ENCODE measurements around the gene BTNL8. TPM values are rescaled to one million over a fixed set of nuclear protein-coding genes. Genes with fewer than 3 reads are reported as not detected.

Gene BTNL8, protein sequence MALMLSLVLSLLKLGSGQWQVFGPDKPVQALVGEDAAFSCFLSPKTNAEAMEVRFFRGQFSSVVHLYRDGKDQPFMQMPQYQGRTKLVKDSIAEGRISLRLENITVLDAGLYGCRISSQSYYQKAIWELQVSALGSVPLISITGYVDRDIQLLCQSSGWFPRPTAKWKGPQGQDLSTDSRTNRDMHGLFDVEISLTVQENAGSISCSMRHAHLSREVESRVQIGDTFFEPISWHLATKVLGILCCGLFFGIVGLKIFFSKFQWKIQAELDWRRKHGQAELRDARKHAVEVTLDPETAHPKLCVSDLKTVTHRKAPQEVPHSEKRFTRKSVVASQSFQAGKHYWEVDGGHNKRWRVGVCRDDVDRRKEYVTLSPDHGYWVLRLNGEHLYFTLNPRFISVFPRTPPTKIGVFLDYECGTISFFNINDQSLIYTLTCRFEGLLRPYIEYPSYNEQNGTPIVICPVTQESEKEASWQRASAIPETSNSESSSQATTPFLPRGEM
- total RNA-seq: 1 to 10 TPM in 1 of 4 donors, not detected in 3; 2.9 TPM

DNA sequence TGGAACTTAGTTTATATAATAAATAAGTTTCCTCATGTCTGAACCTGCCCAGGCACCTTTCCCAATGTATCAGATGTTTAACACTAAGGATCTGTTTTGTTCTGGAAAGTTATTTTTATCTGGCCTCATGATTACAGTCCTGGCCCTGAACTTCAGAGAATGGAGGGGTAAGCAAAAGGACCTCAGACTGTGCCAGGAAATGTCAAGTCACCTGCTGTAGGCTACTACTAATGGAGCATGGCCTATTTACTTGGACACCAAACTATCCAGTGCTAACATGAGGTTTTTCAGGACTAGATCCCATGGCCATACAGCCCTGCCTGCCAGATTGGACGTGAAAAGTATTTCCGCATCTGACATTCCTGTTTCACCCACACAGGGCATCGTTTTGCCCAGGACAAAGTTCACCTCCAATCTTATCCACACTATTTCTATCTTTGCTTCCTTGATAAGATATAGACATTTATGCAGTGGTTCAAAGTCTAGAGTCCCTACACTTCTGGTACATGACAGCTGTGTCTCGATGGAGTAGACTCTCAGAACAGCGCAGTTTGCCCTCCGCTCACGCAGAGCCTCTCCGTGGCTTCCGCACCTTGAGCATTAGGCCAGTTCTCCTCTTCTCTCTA lies at the start of gene BTNL8:
Gene BTNL8 (plus strand): TSS at position 539 of the 626 bp plus-strand sequence. CDS start 152 bp downstream, outside the sequence.
- DNase-seq: no peak

GRCh38 chr5:180849827-180850226 lies 49.1 kb upstream of the BTNL8 start:
- Histone ChIP-seq H3K27ac (no peak overlapping the region), H3K4me3 (no peak overlapping the region), H3K27me3 (no peaks in the 10 kb centered on the region), H3K36me3 (no peaks in the 10 kb centered on the region), H3K4me1 (no peaks in the 10 kb centered on the region), H3K9me3 (peaks cover 0 to 10% of the 10 kb centered on the region in 2 donors)
- intact Hi-C loops (cut with DNase I; ENCODE audit: low total_unique reads): no loop called here
- no peak for DNase-seq
- no peak for TF ChIP-seq POLR2A (IDR thresholded peaks at IDR 0.05)
- TF ChIP-seq, protein P1, sequence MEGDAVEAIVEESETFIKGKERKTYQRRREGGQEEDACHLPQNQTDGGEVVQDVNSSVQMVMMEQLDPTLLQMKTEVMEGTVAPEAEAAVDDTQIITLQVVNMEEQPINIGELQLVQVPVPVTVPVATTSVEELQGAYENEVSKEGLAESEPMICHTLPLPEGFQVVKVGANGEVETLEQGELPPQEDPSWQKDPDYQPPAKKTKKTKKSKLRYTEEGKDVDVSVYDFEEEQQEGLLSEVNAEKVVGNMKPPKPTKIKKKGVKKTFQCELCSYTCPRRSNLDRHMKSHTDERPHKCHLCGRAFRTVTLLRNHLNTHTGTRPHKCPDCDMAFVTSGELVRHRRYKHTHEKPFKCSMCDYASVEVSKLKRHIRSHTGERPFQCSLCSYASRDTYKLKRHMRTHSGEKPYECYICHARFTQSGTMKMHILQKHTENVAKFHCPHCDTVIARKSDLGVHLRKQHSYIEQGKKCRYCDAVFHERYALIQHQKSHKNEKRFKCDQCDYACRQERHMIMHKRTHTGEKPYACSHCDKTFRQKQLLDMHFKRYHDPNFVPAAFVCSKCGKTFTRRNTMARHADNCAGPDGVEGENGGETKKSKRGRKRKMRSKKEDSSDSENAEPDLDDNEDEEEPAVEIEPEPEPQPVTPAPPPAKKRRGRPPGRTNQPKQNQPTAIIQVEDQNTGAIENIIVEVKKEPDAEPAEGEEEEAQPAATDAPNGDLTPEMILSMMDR (IDR thresholded peaks at IDR 0.05): no peak

More for the DNA sequence above, at the start of gene BTNL8:
- TF ChIP-seq, protein P1 (IDR thresholded peaks at IDR 0.05): no peak
- no peak for TF ChIP-seq POLR2A (IDR thresholded peaks at IDR 0.05)
- intact Hi-C loops (cut with DNase I; ENCODE audit: low total_unique reads): no loop called here
- Histone ChIP-seq H3K27ac (no peak within 1 kb of the TSS), H3K4me3 (no peak within 1 kb of the TSS), H3K36me3 (no peaks in the 10 kb centered on the region), H3K27me3 (no peaks in the 10 kb centered on the region), H3K4me1 (no peaks in the 10 kb centered on the region), H3K9me3 (no peaks in the 10 kb centered on the region)

GRCh38 chr5:180850434-180851078 lies 48.4 kb upstream of the BTNL8 start:
- no peak for DNase-seq
- Histone ChIP-seq H3K36me3 (no peaks in the 10 kb centered on the region), H3K27ac (no peak overlapping the region), H3K4me1 (no peaks in the 10 kb centered on the region), H3K9me3 (peaks cover 0 to 10% of the 10 kb centered on the region in 2 donors), H3K27me3 (no peaks in the 10 kb centered on the region), H3K4me3 (no peak overlapping the region)
- TF ChIP-seq POLR2A (IDR thresholded peaks at IDR 0.05): no peak
- TF ChIP-seq, protein P1 (IDR thresholded peaks at IDR 0.05): no peak
- intact Hi-C loops (cut with DNase I; ENCODE audit: low total_unique reads): no loop called here

GRCh38 chr5:180852495-180852894 lies 46.5 kb upstream of the BTNL8 start:
- Histone ChIP-seq H3K4me3 (no peak overlapping the region), H3K4me1 (no peaks in the 10 kb centered on the region), H3K27ac (no peak overlapping the region), H3K27me3 (no peaks in the 10 kb centered on the region), H3K36me3 (no peaks in the 10 kb centered on the region), H3K9me3 (peaks cover 0 to 10% of the 10 kb centered on the region in 2 donors)
- intact Hi-C loops (cut with DNase I; ENCODE audit: low total_unique reads): no loop called here
- DNase-seq: no peak
- TF ChIP-seq, protein P1 (IDR thresholded peaks at IDR 0.05): no peak
- TF ChIP-seq POLR2A (IDR thresholded peaks at IDR 0.05): no peak
